Epithelial cell of proximal tubule (primary cell): ENCODE data around the gene TBCC. TPM values are rescaled to one million over a fixed set of nuclear protein-coding genes. Genes with fewer than 3 reads are reported as not detected.
"Not testable (repeated sequence)": the region's sequence is repeated elsewhere in the genome, so short reads cannot be mapped to it uniquely, and the experiment has no call there.

ENCODE experiments used
- DNase-seq: peaks from one replicate; pipeline ENCODE4 v3.0.0-alpha.2; 2011; ENCODE audit warnings: low read depth
- H3K4me3 ChIP-seq: 2 replicates; pipeline ENCODE4 v1.5.1; 2011; ENCODE audit warnings: low read depth, mild to moderate bottlenecking, low read length
- CTCF ChIP-seq: conservative IDR thresholded peaks from 2 replicates; pipeline ENCODE4 v1.5.1; 2012; ENCODE audit warnings: low read depth, mild to moderate bottlenecking, low read length
- total RNA-seq: library from RNA; depleted of rRNA; stranded (reverse); fragments of >200 nt; gene quantifications from 2 replicates; pipeline ENCODE4 v1.2.3, GENCODE V29; 2015

The TBCC gene
- total RNA-seq, 1 donor from 2014 or later = 25.4 TPM

- DNase-seq = no peak
- peak overlapping the region; percentile 81 for H3K4me3 ChIP-seq
- TF ChIP-seq CTCF = no peak
Measured at GRCh38 chr6:42781546-42781795, 35.6 kb upstream of the TBCC start.

GRCh38 chr6:42779521-42779920 lies 33.6 kb upstream of the TBCC start:
- H3K4me3 ChIP-seq = no peak overlapping the region
- no peak for TF ChIP-seq CTCF
- no peak for DNase-seq

- no peak for TF ChIP-seq CTCF
- DNase-seq = no peak
- no peak overlapping the region for H3K4me3 ChIP-seq
Measured at GRCh38 chr6:42778122-42778521, 32.2 kb upstream of the TBCC start.

GRCh38 chr6:42777126-42777822 lies 31.4 kb upstream of the TBCC start:
- DNase-seq = peak; percentile 84
- TF ChIP-seq CTCF = no peak
- no peak overlapping the region for H3K4me3 ChIP-seq

- not testable (repeated sequence) for DNase-seq, H3K4me3 ChIP-seq
Measured at GRCh38 chr6:42774821-42775487, 29.1 kb upstream of the TBCC start.

- no peak overlapping the region for H3K4me3 ChIP-seq
- TF ChIP-seq CTCF = no peak
- no peak for DNase-seq
Measured at GRCh38 chr6:42774201-42774600, 28.3 kb upstream of the TBCC start.

- no peak for DNase-seq
- no peak overlapping the region for H3K4me3 ChIP-seq
- TF ChIP-seq CTCF = no peak
Measured at GRCh38 chr6:42771741-42772100, 25.8 kb upstream of the TBCC start.
